Lower leg skin (tissue), 3 donors: ENCODE results near the gene GLT6D1.

Experiments used
- CTCF ChIP-seq, 3 donors: fragments of 450-650 bp; IDR thresholded peaks; one replicate each; pipeline ENCODE4 v1.5.1; 2016; ENCODE audit warnings: antibody characterized with exemption in 3 of 3, mild to moderate bottlenecking in 3 of 3, moderate library complexity in 2 of 3
- POLR2A ChIP-seq, 2 donors: fragments of 450-650 bp; IDR thresholded peaks; one replicate each; pipeline ENCODE4 v1.6.1; 2016 to 2017; ENCODE audit warnings: antibody characterized with exemption in 2 of 2, mild to moderate bottlenecking in 1 of 2, moderate library complexity in 1 of 2

- no peak for TF ChIP-seq CTCF (IDR thresholded peaks at IDR 0.05)
- TF ChIP-seq POLR2A (IDR thresholded peaks at IDR 0.05) = no peak
Observed at GRCh38 chr9:135678236-135679017, 39.1 kb upstream of the GLT6D1 start.
